HUDEP-2 (cell line): ENCODE measurements around the gene INVS.
"Not testable (repeated sequence)": the region's sequence is repeated elsewhere in the genome, so short reads cannot be mapped to it uniquely, and the experiment has no call there.

Experiments
- DNase-seq, 76 experiments: peaks; one replicate each; lab custom pipeline; 2025; ENCODE audit not compliant: unreplicated experiment in 76 of 76; lab: John Stamatoyannopoulos, UW

Gene INVS

GRCh38 chr9:100083448-100084127 is 15.5 kb upstream of the INVS start:
- peak in 11 of 76 experiments; percentile 2 to 51 (median 32) for DNase-seq

- DNase-seq: peak in 33 of 76 experiments; percentile 11 to 77 (median 44)
These were observed 15.0 kb upstream of the INVS start for GRCh38 chr9:100084128-100084453.

GRCh38 chr9:100084734-100085133 is 14.3 kb upstream of the INVS start:
- DNase-seq: no peak

- no peak for DNase-seq
These were observed 12.9 kb upstream of the INVS start for GRCh38 chr9:100086097-100086635.

GRCh38 chr9:100087218-100087617 is 11.8 kb upstream of the INVS start:
- DNase-seq: peak in 15 of 76 experiments; percentile 13 to 73 (median 37)

GRCh38 chr9:100088202-100088601 is 10.8 kb upstream of the INVS start:
- DNase-seq: peak in 9 of 76 experiments; percentile 12 to 32 (median 24)

GRCh38 chr9:100090880-100091279 is 8.2 kb upstream of the INVS start:
- DNase-seq: no peak

- no peak for DNase-seq
These were observed 7.4 kb upstream of the INVS start for GRCh38 chr9:100091650-100092049.

- DNase-seq: no peak
These were observed 7.0 kb upstream of the INVS start for GRCh38 chr9:100092066-100092465.

- not testable (repeated sequence) for DNase-seq
These were observed 4.6 kb upstream of the INVS start for GRCh38 chr9:100094411-100094810.

GRCh38 chr9:100096378-100096916 is 2.6 kb upstream of the INVS start:
- no peak for DNase-seq

GRCh38 chr9:100098046-100098886 is 777 bp upstream of the INVS start:
- peak in 18 of 76 experiments; percentile 10 to 55 (median 27) for DNase-seq

GRCh38 chr9:100099722-100100042 is 639 bp downstream of the INVS start:
- DNase-seq: no peak

GRCh38 chr9:100100146-100100667 is 1.2 kb downstream of the INVS start:
- DNase-seq: peak in 18 of 76 experiments; percentile 16 to 55 (median 32)

- DNase-seq: peak in 41 of 76 experiments; percentile 12 to 80 (median 53)
These were observed 2.6 kb downstream of the INVS start for GRCh38 chr9:100101608-100102007.

- no peak for DNase-seq
These were observed 5.3 kb downstream of the INVS start for GRCh38 chr9:100104314-100104713.

- no peak for DNase-seq
These were observed 6.8 kb downstream of the INVS start for GRCh38 chr9:100105861-100106260.

- DNase-seq: no peak
These were observed 7.6 kb downstream of the INVS start for GRCh38 chr9:100106616-100107015.

GRCh38 chr9:100108559-100108958 is 9.5 kb downstream of the INVS start:
- no peak for DNase-seq

- no peak for DNase-seq
These were observed 12.2 kb downstream of the INVS start for GRCh38 chr9:100111235-100111634.

- DNase-seq: no peak
These were observed 13.8 kb downstream of the INVS start for GRCh38 chr9:100112677-100113336.
